Transverse colon (tissue), 4 donors: ENCODE data around the gene CADM2. TPM values are rescaled to one million over a fixed set of nuclear protein-coding genes. Genes with fewer than 3 reads are reported as not detected.

Source experiments
- DNase-seq: peaks from one replicate; pipeline ENCODE4 v3.0.0-alpha.2; 2019
- H3K27ac ChIP-seq, 4 donors: fragments of 200-600 bp; sonication (generic); 2 replicates each; pipeline ENCODE4 v1.5.1; 2016 to 2018; ENCODE audit warnings: inconsistent platforms in 4 of 4
- H3K27me3 ChIP-seq: fragments of 200-600 bp; sonication (generic); 2 replicates; pipeline ENCODE4 v1.5.1; 2017; ENCODE audit warnings: inconsistent platforms
- H3K36me3 ChIP-seq, 4 donors: fragments of 200-600 bp; sonication (generic); 2 replicates each; pipeline ENCODE4 v1.5.1; 2017 to 2019; ENCODE audit warnings: inconsistent platforms in 4 of 4
- H3K4me1 ChIP-seq, 4 donors: fragments of 200-600 bp; sonication (generic); 2 replicates each; pipeline ENCODE4 v1.5.1; 2017 to 2020; ENCODE audit warnings: inconsistent platforms in 4 of 4
- H3K4me3 ChIP-seq, 4 donors: fragments of 200-600 bp; sonication (generic); 1 replicate in 1 of 4; 2 replicates in 3 of 4; pipeline versions ENCODE4 v1.5.1 to v1.6.1; 2017 to 2019; ENCODE audit warnings: inconsistent platforms in 4 of 4
- H3K9me3 ChIP-seq, 2 donors: fragments of 200-600 bp; sonication (generic); 2 replicates each; pipeline ENCODE4 v1.5.1; 2017 to 2019; ENCODE audit warnings: inconsistent platforms in 2 of 2
- CTCF ChIP-seq, 5 experiments: fragments of 200-600 bp in 3 of 5; fragments of 450-650 bp in 2 of 5; sonication (generic) in 3 of 5; IDR thresholded peaks; 1 replicate in 2 of 5; 2 replicates in 3 of 5; pipeline ENCODE4 v1.5.1; 2016 to 2017; ENCODE audit warnings: antibody characterized with exemption in 5 of 5, inconsistent platforms in 3 of 5, mild to moderate bottlenecking in 2 of 5, moderate library complexity in 1 of 5
- EP300 ChIP-seq: sonication (generic); formaldehyde crosslinking; IDR thresholded peaks from one replicate; pipeline ENCODE4 v1.6.1; 2017; ENCODE audit warnings: antibody characterized with exemption, low read depth
- POLR2A ChIP-seq: fragments of 450-650 bp; IDR thresholded peaks from one replicate; pipeline ENCODE4 v1.6.1; 2016; ENCODE audit warnings: antibody characterized with exemption, mild to moderate bottlenecking, moderate library complexity
- POLR2AphosphoS5 ChIP-seq, 3 donors: sonication (generic); formaldehyde crosslinking; IDR thresholded peaks; one replicate each; pipeline ENCODE4 v1.6.1; 2016; ENCODE audit warnings: antibody characterized with exemption in 3 of 3
- WGBS, 2 donors: methylation state at CpG; one replicate each; pipeline ENCODE4 v1.1.5; 2018; ENCODE audit warnings: low coverage in 1 of 2; 5-methylcytosine and 5-hydroxymethylcytosine counted together
- in situ Hi-C, 4 donors: fragments of 200-750 bp; cut with MboI; loops; one replicate each; pipeline versions ENCODE4 v1.15.0 to v1.15.1; 2017; ENCODE audit warnings: low sequenced_read_pairs in 3 of 4, low pct_ligation_motif_present in 1 of 4, low pct_unique_long_range_greater_than_20kb in 1 of 4
- intact Hi-C: fragments of 100-400 bp; cut with DNase I; formaldehyde crosslinking; loops from one replicate; pipeline ENCODE4 v1.15.1; 2023; ENCODE audit warnings: low total_unique reads
- total RNA-seq, 4 donors: library from RNA; depleted of rRNA; stranded (reverse); fragments of >200 nt; gene quantifications; one replicate each; pipeline ENCODE4 v1.1.0, GENCODE V29; 2016

CADM2 gene
- total RNA-seq, 4 donors from 2014 or later: 2.2 to 21.3 (median 4.5) TPM

DNA sequence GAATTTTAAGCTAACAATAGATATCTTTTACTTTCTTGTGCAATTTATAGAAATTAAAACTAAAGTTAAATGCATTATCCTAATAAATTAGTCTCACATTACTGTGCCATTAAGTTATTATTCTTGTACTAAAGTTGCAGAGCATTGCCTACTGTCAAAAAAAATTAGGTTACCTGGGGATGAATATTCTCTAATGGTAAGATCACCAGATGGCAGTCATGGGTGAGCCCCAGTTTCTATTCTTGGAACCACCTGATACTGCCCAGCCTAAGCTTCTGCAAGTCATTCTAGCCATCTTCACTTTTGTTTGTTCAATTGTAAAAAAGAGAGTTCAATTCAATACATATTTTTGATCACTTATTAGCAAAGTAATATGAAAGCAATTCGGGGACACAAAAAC is 213.2 kb downstream of the CADM2 start:
- Histone ChIP-seq H3K36me3 (no peaks in the 10 kb centered on the region), H3K27ac (no peak overlapping the region), H3K4me3 (no peak overlapping the region), H3K4me1 (no peaks in the 10 kb centered on the region), H3K27me3 (no peaks in the 10 kb centered on the region), H3K9me3 (no peaks in the 10 kb centered on the region)
- in situ Hi-C loops (no loop called here), intact Hi-C loops (no loop called here)
- 92 to 100% methylated on average over 1 of the region's 1 CpG for WGBS, 2 donors
- no peak for TF ChIP-seq POLR2AphosphoS5 (IDR thresholded peaks at IDR 0.05)
- no peak for TF ChIP-seq CTCF (IDR thresholded peaks at IDR 0.05)
- TF ChIP-seq EP300: no peak
- no peak for TF ChIP-seq POLR2A
- DNase-seq: no peak

GRCh38 chr3:85176799-85177198 is 218.0 kb downstream of the CADM2 start:
- intact Hi-C loops (no loop called here), in situ Hi-C loops (no loop called here)
- WGBS, 2 donors: 50 to 69% methylated on average over 1 of the region's 1 CpG
- no peaks in the 10 kb centered on the region for H3K9me3 ChIP-seq
- no peak for DNase-seq
- H3K4me1 ChIP-seq: no peaks in the 10 kb centered on the region
- H3K4me3 ChIP-seq: no peak overlapping the region
- no peaks in the 10 kb centered on the region for H3K36me3 ChIP-seq
- no peak overlapping the region for H3K27ac ChIP-seq
- no peaks in the 10 kb centered on the region for H3K27me3 ChIP-seq
- TF ChIP-seq POLR2A (no peak), EP300 (no peak), CTCF (IDR thresholded peaks at IDR 0.05) (no peak), POLR2AphosphoS5 (IDR thresholded peaks at IDR 0.05) (no peak)

GRCh38 chr3:85182975-85183752 is 224.4 kb downstream of the CADM2 start:
- Histone ChIP-seq H3K4me1 (no peaks in the 10 kb centered on the region), H3K27ac (no peak overlapping the region), H3K9me3 (no peaks in the 10 kb centered on the region), H3K4me3 (no peak overlapping the region), H3K27me3 (no peaks in the 10 kb centered on the region), H3K36me3 (no peaks in the 10 kb centered on the region)
- no peak for DNase-seq
- intact Hi-C loops: no loop called here
- no peak for TF ChIP-seq POLR2A
- TF ChIP-seq CTCF (IDR thresholded peaks at IDR 0.05): no peak
- no peak for TF ChIP-seq EP300
- TF ChIP-seq POLR2AphosphoS5 (IDR thresholded peaks at IDR 0.05): no peak
- 72 to 76% methylated on average over 3 of the region's 3 CpGs for WGBS, 2 donors
- in situ Hi-C loops: no loop called here

GRCh38 chr3:85185495-85185894 is 226.7 kb downstream of the CADM2 start:
- no peaks in the 10 kb centered on the region for H3K27me3 ChIP-seq
- in situ Hi-C loops: no loop called here
- WGBS, 2 donors: 74 to 100% methylated on average over 1 of the region's 1 CpG
- H3K36me3 ChIP-seq: no peaks in the 10 kb centered on the region
- no peaks in the 10 kb centered on the region for H3K9me3 ChIP-seq
- TF ChIP-seq POLR2AphosphoS5 (IDR thresholded peaks at IDR 0.05): no peak
- no peak for TF ChIP-seq POLR2A
- TF ChIP-seq CTCF (IDR thresholded peaks at IDR 0.05): no peak
- no peak for TF ChIP-seq EP300
- DNase-seq: no peak
- no peak overlapping the region for H3K27ac ChIP-seq
- no peaks in the 10 kb centered on the region for H3K4me1 ChIP-seq
- intact Hi-C loops: no loop called here
- no peak overlapping the region for H3K4me3 ChIP-seq
